ENCODE results near the gene CMPK2. TPM values are rescaled to one million over a fixed set of nuclear protein-coding genes. Genes with fewer than 3 reads are reported as not detected.

The CMPK2 gene
- polyA plus RNA-seq, 1 donor: 13.3 TPM

DNA sequence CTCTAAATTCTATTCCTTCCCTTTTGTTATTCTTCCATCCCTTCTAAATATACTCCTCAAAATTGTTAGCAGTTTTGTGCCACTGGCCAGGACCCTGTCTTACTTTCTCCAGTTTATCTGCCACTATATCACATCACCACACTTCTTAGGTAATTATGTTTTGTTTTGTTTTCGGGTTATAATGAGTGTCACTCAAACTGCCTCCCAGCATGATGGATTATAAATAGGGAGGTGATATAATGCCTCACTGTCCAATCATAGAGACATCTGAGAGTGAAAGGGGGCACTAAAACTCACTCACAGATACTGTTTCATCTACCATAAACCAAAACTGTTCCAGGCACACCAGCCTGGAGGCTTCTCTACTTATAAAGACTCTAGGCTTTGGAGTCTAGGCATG lies 15.3 kb upstream of the CMPK2 start:
- no peak overlapping the region for H3K4me3 ChIP-seq (ENCODE audit: low read length)
- no CpG with 5 or more reads among the region's 1 CpG for WGBS (ENCODE audit: insufficient coverage, low lambda C conversion rate)
- no peaks in the 10 kb centered on the region for H3K36me3 ChIP-seq (ENCODE audit: control insufficient read depth, insufficient read depth, low read length)
- no peaks in the 10 kb centered on the region for H3K9me3 ChIP-seq (ENCODE audit: control insufficient read depth, low read depth, low read length)
- peaks cover 6% of the 10 kb centered on the region for H3K4me1 ChIP-seq (ENCODE audit: control insufficient read depth, insufficient read depth, low read length)
- no peak overlapping the region for H3K27ac ChIP-seq (ENCODE audit: low read length)
- H3K27me3 ChIP-seq (ENCODE audit: control insufficient read depth, insufficient read depth, low read length): no peaks in the 10 kb centered on the region
- DNase-seq: no peak

DNA sequence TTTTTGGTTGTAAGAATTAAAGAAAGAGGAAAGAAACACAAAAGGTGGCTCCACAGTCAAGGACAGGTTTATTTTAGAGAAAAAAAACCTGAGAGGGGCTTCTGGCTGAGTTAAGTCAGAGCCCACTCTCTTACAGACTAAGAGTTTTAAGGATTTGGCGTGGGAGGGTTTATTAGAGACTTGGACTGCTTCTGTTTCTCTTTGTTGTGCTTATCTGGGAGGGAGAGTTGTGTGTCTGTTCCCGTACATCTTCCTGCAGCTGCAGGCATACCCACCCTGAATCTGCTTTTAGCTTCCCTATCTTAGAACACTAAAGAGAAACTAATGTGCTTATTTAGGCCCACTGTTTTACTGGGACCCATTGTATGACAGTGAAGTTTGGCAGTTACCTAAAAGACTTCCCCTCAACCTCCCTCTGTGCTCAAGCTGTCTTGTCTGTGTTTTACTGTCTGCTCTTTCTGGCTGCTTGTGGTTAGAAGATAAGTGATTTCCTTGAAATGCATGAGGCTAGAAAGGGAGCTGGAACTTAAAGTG lies 14.6 kb upstream of the CMPK2 start:
- no peak for DNase-seq
- WGBS (ENCODE audit: insufficient coverage, low lambda C conversion rate): no CpG with 5 or more reads among the region's 2 CpGs
- H3K27me3 ChIP-seq (ENCODE audit: control insufficient read depth, insufficient read depth, low read length): no peaks in the 10 kb centered on the region
- no peaks in the 10 kb centered on the region for H3K36me3 ChIP-seq (ENCODE audit: control insufficient read depth, insufficient read depth, low read length)
- H3K27ac ChIP-seq (ENCODE audit: low read length): no peak overlapping the region
- H3K4me3 ChIP-seq (ENCODE audit: low read length): no peak overlapping the region
- H3K9me3 ChIP-seq (ENCODE audit: control insufficient read depth, low read depth, low read length): no peaks in the 10 kb centered on the region
- peaks cover 6% of the 10 kb centered on the region for H3K4me1 ChIP-seq (ENCODE audit: control insufficient read depth, insufficient read depth, low read length)

DNA sequence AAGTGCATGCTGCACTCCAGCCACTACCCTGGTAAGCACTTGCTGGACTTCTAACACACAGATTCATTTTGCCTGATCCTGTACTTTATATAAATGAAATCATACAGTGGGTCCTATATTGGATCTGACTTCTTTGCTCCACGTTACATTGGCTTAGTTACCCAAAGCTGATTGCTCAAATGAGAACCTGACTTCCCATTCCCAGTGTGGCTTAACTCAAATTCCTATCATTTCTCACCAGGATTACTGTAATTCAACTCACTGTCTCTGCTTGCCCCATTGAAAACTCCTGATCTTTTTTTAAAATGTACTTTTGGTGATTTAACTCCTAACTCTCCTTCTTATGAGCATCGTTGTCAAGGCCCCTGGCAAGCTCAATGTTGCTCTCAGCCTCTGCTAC lies 13.3 kb upstream of the CMPK2 start:
- H3K4me1 ChIP-seq (ENCODE audit: control insufficient read depth, insufficient read depth, low read length): peaks cover 6% of the 10 kb centered on the region
- 80% methylated on average over 2 of the region's 2 CpGs for WGBS (ENCODE audit: insufficient coverage, low lambda C conversion rate)
- no peaks in the 10 kb centered on the region for H3K9me3 ChIP-seq (ENCODE audit: control insufficient read depth, low read depth, low read length)
- no peak overlapping the region for H3K4me3 ChIP-seq (ENCODE audit: low read length)
- no peaks in the 10 kb centered on the region for H3K36me3 ChIP-seq (ENCODE audit: control insufficient read depth, insufficient read depth, low read length)
- no peaks in the 10 kb centered on the region for H3K27me3 ChIP-seq (ENCODE audit: control insufficient read depth, insufficient read depth, low read length)
- no peak for DNase-seq
- no peak overlapping the region for H3K27ac ChIP-seq (ENCODE audit: low read length)

DNA sequence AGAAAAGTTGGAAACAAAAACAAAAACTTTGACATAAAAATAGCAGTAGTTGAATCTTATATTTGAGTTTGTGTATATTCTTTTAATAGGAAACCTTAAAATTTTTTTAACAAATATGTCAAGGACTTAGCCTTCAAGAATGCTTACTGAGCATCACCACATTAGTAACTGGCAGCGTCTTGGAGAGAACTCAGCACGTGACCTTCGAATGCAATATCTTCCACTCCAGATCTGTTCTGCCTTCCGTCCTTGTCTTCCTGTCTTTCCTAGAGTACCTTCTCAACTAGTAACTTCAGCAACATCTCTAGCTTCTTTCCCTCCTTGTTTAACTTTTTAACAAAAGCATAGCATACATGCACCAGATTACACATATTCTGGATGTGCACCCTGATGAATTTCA lies 12.8 kb upstream of the CMPK2 start:
- Histone ChIP-seq H3K36me3 (ENCODE audit: control insufficient read depth, insufficient read depth, low read length) (no peaks in the 10 kb centered on the region), H3K4me1 (ENCODE audit: control insufficient read depth, insufficient read depth, low read length) (peaks cover 6% of the 10 kb centered on the region), H3K27ac (ENCODE audit: low read length) (no peak overlapping the region), H3K27me3 (ENCODE audit: control insufficient read depth, insufficient read depth, low read length) (no peaks in the 10 kb centered on the region), H3K9me3 (ENCODE audit: control insufficient read depth, low read depth, low read length) (no peaks in the 10 kb centered on the region), H3K4me3 (ENCODE audit: low read length) (no peak overlapping the region)
- 100% methylated on average over 1 of the region's 4 CpGs for WGBS (ENCODE audit: insufficient coverage, low lambda C conversion rate)
- DNase-seq: no peak

DNA sequence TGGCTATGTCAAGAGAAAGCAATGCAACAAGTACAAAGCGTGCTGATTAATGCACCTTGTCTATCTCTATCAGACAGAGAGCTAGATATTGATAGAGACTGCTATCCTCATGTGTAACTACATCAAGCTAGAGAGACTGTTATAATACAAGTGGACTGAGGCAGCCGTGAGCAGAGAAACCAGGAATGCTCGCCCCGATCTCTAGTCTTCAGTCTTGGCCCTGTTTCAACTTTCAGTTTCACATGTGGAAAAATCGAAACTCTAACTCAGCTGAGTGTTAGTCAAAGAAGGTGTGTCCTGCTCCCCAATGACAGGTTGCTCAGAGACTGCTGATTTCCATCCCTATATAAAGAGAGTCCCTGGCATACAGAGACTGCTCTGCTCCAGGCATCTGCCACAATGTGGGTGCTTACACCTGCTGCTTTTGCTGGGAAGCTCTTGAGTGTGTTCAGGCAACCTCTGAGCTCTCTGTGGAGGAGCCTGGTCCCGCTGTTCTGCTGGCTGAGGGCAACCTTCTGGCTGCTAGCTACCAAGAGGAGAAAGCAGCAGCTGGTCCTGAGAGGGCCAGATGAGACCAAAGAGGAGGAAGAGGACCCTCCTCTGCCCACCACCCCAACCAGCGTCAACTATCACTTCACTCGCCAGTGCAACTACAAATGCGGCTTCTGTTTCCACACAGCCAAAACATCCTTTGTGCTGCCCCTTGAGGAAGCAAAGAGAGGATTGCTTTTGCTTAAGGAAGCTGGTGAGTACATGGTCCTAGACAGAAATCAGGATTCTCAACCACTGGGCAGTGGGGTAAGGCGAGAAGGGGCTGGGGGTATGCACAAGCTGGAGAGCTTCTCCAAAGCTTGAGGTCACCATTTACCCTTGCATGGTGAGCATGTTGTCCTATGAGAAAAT lies 11.9 kb upstream of the CMPK2 start, which contains the start of gene RSAD2:
Gene RSAD2, plus strand, starts transcription at position 376 of the 903 bp plus-strand sequence. Its CDS starts 24 bp downstream, at position 400.
- H3K36me3 ChIP-seq (ENCODE audit: control insufficient read depth, insufficient read depth, low read length): no peaks in the 10 kb centered on the region
- H3K27ac ChIP-seq (ENCODE audit: low read length): peak within 1 kb of the TSS; percentile 62
- no peaks in the 10 kb centered on the region for H3K27me3 ChIP-seq (ENCODE audit: control insufficient read depth, insufficient read depth, low read length)
- no peaks in the 10 kb centered on the region for H3K9me3 ChIP-seq (ENCODE audit: control insufficient read depth, low read depth, low read length)
- peaks cover 6% of the 10 kb centered on the region for H3K4me1 ChIP-seq (ENCODE audit: control insufficient read depth, insufficient read depth, low read length)
- H3K4me3 ChIP-seq (ENCODE audit: low read length): peak within 1 kb of the TSS; percentile 17
- peak; percentile 80 to 94 for DNase-seq
- 50% methylated on average over 1 of the region's 10 CpGs for WGBS (ENCODE audit: insufficient coverage, low lambda C conversion rate)

DNA sequence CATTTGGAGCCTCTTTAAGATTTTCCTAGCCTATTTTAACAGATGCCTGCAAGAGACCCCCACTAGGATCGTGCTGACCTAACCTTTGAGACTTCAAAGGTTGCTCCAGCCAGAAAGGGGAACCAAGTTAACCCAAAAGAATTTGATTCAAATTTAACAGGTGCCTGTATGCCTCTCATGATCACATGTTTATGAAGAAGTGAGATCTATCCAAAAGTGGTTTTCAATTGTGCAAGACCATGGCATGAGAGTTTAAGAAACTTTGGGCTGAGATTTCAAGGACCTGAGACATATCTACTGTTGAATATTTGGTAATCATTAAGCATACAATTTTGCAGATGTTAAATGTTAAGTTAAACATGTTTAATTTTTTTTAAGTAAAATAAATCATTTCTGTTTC lies 10.6 kb upstream of the CMPK2 start:
- no peak for DNase-seq
- no CpG with 5 or more reads among the region's 1 CpG for WGBS (ENCODE audit: insufficient coverage, low lambda C conversion rate)
- Histone ChIP-seq H3K4me1 (ENCODE audit: control insufficient read depth, insufficient read depth, low read length) (peaks cover 6% of the 10 kb centered on the region), H3K9me3 (ENCODE audit: control insufficient read depth, low read depth, low read length) (no peaks in the 10 kb centered on the region), H3K27me3 (ENCODE audit: control insufficient read depth, insufficient read depth, low read length) (no peaks in the 10 kb centered on the region), H3K27ac (ENCODE audit: low read length) (no peak overlapping the region), H3K36me3 (ENCODE audit: control insufficient read depth, insufficient read depth, low read length) (no peaks in the 10 kb centered on the region), H3K4me3 (ENCODE audit: low read length) (no peak overlapping the region)

DNA sequence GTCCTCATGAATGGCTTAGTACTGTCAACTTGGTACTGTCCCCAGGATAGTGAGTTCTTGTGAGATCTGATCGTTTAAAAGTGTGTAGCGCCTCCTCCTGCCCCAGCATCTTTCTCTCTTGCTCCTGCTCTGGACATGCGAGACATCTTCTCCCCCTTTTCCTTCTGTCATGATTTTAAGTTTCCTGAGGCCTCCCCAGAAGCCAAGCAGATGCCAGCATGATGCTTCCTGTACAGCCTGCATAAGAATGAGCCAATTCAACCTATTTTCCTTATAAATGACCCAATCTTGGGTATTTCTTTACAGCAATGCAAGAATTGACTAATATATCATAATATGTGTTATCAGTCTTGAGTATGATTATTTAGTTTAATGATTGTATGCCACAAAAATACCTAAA lies 8.3 kb upstream of the CMPK2 start:
- no peak overlapping the region for H3K27ac ChIP-seq (ENCODE audit: low read length)
- 100% methylated on average over 2 of the region's 3 CpGs for WGBS (ENCODE audit: insufficient coverage, low lambda C conversion rate)
- H3K4me3 ChIP-seq (ENCODE audit: low read length): no peak overlapping the region
- H3K4me1 ChIP-seq (ENCODE audit: control insufficient read depth, insufficient read depth, low read length): peaks cover 6% of the 10 kb centered on the region
- H3K27me3 ChIP-seq (ENCODE audit: control insufficient read depth, insufficient read depth, low read length): no peaks in the 10 kb centered on the region
- no peaks in the 10 kb centered on the region for H3K9me3 ChIP-seq (ENCODE audit: control insufficient read depth, low read depth, low read length)
- DNase-seq: no peak
- H3K36me3 ChIP-seq (ENCODE audit: control insufficient read depth, insufficient read depth, low read length): no peaks in the 10 kb centered on the region

DNA sequence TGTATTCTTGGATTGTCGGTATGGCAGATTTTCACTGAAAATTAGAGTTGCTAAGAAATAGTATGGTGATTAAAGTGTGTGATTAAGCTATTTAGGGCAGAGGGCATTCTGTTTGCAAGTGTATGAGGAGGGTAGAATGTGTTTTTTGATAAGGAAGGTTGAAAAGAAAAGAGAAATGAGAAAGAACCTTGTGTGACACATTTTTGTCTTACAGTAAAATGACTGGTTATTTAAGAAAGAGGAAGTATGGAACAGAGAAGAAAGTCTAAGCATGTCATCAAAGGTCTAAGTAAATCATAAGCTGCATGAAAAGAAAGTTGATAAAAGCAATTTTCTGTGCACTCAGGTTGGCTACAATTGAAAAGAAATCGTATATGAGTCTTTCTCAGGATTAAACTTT lies 6.7 kb upstream of the CMPK2 start:
- 95% methylated on average over 2 of the region's 2 CpGs for WGBS (ENCODE audit: insufficient coverage, low lambda C conversion rate)
- DNase-seq: no peak

DNA sequence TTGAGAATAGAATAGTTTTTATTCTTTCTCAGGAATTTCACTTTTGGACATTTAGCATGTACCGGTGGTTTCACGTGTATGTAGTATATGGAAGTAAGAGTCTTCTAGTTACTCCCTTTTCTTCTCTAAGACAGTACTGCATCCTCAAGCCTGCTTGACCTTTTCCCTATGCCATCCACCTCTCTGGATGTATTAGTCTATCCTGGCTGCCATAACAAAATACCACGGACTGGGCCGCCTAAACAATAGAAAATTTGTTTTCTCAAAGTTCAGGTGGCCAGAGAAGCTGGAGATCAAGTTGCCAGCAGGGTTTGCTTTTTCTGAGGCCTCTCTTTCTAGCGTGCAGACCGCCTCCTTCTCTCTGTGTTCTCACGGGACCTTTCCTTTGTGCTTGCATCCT lies 1.3 kb upstream of the CMPK2 start:
- Histone ChIP-seq H3K4me1 (ENCODE audit: control insufficient read depth, insufficient read depth, low read length) (peaks cover 15% of the 10 kb centered on the region), H3K9me3 (ENCODE audit: control insufficient read depth, low read depth, low read length) (no peaks in the 10 kb centered on the region), H3K36me3 (ENCODE audit: control insufficient read depth, insufficient read depth, low read length) (peaks cover 9% of the 10 kb centered on the region), H3K4me3 (ENCODE audit: low read length) (no peak overlapping the region), H3K27me3 (ENCODE audit: control insufficient read depth, insufficient read depth, low read length) (no peaks in the 10 kb centered on the region), H3K27ac (ENCODE audit: low read length) (no peak overlapping the region)
- DNase-seq: no peak
- 96% methylated on average over 3 of the region's 7 CpGs for WGBS (ENCODE audit: insufficient coverage, low lambda C conversion rate)

More for the DNA sequence above, 6.7 kb upstream of the CMPK2 start:
- H3K9me3 ChIP-seq (ENCODE audit: control insufficient read depth, low read depth, low read length): no peaks in the 10 kb centered on the region
- no peaks in the 10 kb centered on the region for H3K4me1 ChIP-seq (ENCODE audit: control insufficient read depth, insufficient read depth, low read length)
- H3K27ac ChIP-seq (ENCODE audit: low read length): no peak overlapping the region
- no peaks in the 10 kb centered on the region for H3K27me3 ChIP-seq (ENCODE audit: control insufficient read depth, insufficient read depth, low read length)
- no peak overlapping the region for H3K4me3 ChIP-seq (ENCODE audit: low read length)
- H3K36me3 ChIP-seq (ENCODE audit: control insufficient read depth, insufficient read depth, low read length): peaks cover 2% of the 10 kb centered on the region

DNA sequence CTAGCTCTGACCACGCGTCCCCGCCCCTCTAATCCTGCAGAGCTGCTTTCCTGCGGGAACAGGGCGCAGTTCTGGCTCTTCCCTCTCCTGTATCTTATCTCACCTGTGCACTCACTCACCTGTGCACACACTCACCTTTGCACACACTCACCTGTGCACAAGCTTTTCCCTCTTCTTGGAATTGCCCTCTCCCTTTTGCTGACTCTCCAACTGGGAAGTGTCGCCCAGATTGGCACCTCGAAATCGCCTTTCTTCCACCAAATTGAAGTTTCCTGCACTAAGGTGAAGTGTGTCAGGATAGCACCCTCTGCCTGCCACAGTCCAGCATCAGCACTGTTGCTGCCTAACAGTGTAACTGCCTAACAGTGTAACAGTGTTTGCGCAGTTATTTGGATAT lies 566 bp upstream of the CMPK2 start:
- Histone ChIP-seq H3K4me1 (ENCODE audit: control insufficient read depth, insufficient read depth, low read length) (peaks cover 15% of the 10 kb centered on the region), H3K36me3 (ENCODE audit: control insufficient read depth, insufficient read depth, low read length) (peaks cover 13% of the 10 kb centered on the region), H3K27ac (ENCODE audit: low read length) (peak overlapping the region; percentile 68), H3K27me3 (ENCODE audit: control insufficient read depth, insufficient read depth, low read length) (no peaks in the 10 kb centered on the region), H3K4me3 (ENCODE audit: low read length) (peak overlapping the region; percentile 55), H3K9me3 (ENCODE audit: control insufficient read depth, low read depth, low read length) (no peaks in the 10 kb centered on the region)
- 10% methylated on average over 4 of the region's 9 CpGs for WGBS (ENCODE audit: insufficient coverage, low lambda C conversion rate)
- DNase-seq: peak; percentile 38 to 81

Measured in large intestine (tissue), 3 donors.